HepG2 (cell line): ENCODE measurements around the gene LARP1. TPM values are rescaled to one million over a fixed set of nuclear protein-coding genes. Genes with fewer than 3 reads are reported as not detected.

ENCODE experiments used
- ASH2L ChIP-seq: fragments of 300-600, 200-600 bp; sonication (generic); IDR thresholded peaks from 2 replicates; pipeline ENCODE4 v1.7.0; 2017; ENCODE audit warnings: low read depth, mild to moderate bottlenecking, moderate library complexity, mixed read lengths, low read length; ENCODE audit not compliant: insufficient read length
- E2F2 ChIP-seq: sonication (generic); formaldehyde crosslinking; IDR thresholded peaks from 2 replicates; pipeline ENCODE4 v1.4.0; 2020; ENCODE audit warnings: missing genetic modification reagents, borderline replicate concordance
- FOXJ3 ChIP-seq: sonication (generic); formaldehyde crosslinking; IDR thresholded peaks from 2 replicates; pipeline ENCODE4 v1.4.0; 2020; ENCODE audit warnings: missing genetic modification reagents, mild to moderate bottlenecking, borderline replicate concordance
- FOXK2 ChIP-seq: fragments of 450-650 bp; IDR thresholded peaks from 2 replicates; pipeline ENCODE4 v1.6.1; 2016
- HNRNPH1 ChIP-seq: fragments of 200-400 bp; formaldehyde crosslinking; optimal IDR thresholded peaks from 2 replicates; pipeline ENCODE3; 2017; ENCODE audit warnings: mild to moderate bottlenecking, low read depth, low read length
- NR2C2 ChIP-seq: sonication (generic); formaldehyde crosslinking; IDR thresholded peaks from 2 replicates; pipeline ENCODE4 v1.4.0; 2020; ENCODE audit warnings: missing genetic modification reagents, mild to moderate bottlenecking, moderate library complexity, borderline replicate concordance
- PLSCR1 ChIP-seq: sonication (generic); formaldehyde crosslinking; IDR thresholded peaks from 2 replicates; pipeline ENCODE4 v1.5.0; 2020; ENCODE audit warnings: missing genetic modification reagents, mild to moderate bottlenecking, borderline replicate concordance
- SOX5 ChIP-seq: IDR thresholded peaks from 2 replicates; pipeline ENCODE4 v1.6.1; 2016; ENCODE audit warnings: borderline replicate concordance
- SOX6 ChIP-seq, 2 experiments: fragments of 450-650 bp in 1 of 2; sonication (generic) in 1 of 2; formaldehyde crosslinking in 1 of 2; IDR thresholded peaks; 2 replicates each; pipeline versions ENCODE4 v1.4.0 to v1.6.1; 2017 to 2020; ENCODE audit warnings: antibody characterized with exemption in 1 of 2, mild to moderate bottlenecking in 1 of 2, missing genetic modification reagents in 1 of 2
- SP5 ChIP-seq: IDR thresholded peaks from 2 replicates; pipeline ENCODE4 v1.6.1; 2016; ENCODE audit warnings: low read depth, borderline replicate concordance
- ZBTB33 ChIP-seq: sonication (generic); formaldehyde crosslinking; IDR thresholded peaks from 2 replicates; pipeline ENCODE4 v1.4.0; 2020; ENCODE audit warnings: missing genetic modification reagents
- ZBTB40 ChIP-seq, 2 experiments: fragments of 450-650 bp in 1 of 2; sonication (generic) in 1 of 2; formaldehyde crosslinking in 1 of 2; IDR thresholded peaks; 2 replicates each; pipeline versions ENCODE4 v1.6.1 to v1.8.0; 2016 to 2022; ENCODE audit warnings: antibody characterized with exemption in 1 of 2, mild to moderate bottlenecking in 1 of 2, missing genetic modification reagents in 1 of 2
- ZNF3 ChIP-seq: IDR thresholded peaks from 2 replicates; pipeline ENCODE4 v1.7.0; 2017; ENCODE audit warnings: inconsistent platforms
- ZNF589 ChIP-seq: sonication (generic); formaldehyde crosslinking; conservative IDR thresholded peaks from 2 replicates; pipeline ENCODE4 v1.8.0; 2022; ENCODE audit warnings: mild to moderate bottlenecking, moderate library complexity, missing genetic modification reagents
- ZNF879 ChIP-seq: sonication (generic); formaldehyde crosslinking; IDR thresholded peaks from 2 replicates; pipeline ENCODE4 v1.8.1; 2023; ENCODE audit warnings: missing genetic modification reagents
- polyA plus RNA-seq, 8 experiments: library from polyadenylated mRNA; depleted of rRNA in 3 of 8; stranded (reverse) in 7 of 8; unstranded in 1 of 8; fragments of >200 nt; fragmentation: Illumina TruSeq in 4 of 8; extraction: Trizol in 4 of 8; gene quantifications; 2 replicates each; pipeline versions ENCODE4 v1.2.1 to v1.2.3, GENCODE V29; 2011 to 2016; ENCODE audit warnings: low read depth in 4 of 8, missing spikeins in 1 of 8, mixed read lengths in 1 of 8; ENCODE audit not compliant: insufficient read depth in 1 of 8
- total RNA-seq, 5 experiments: library from RNA; depleted of rRNA; stranded (reverse); fragments of >200 nt; fragmentation: Illumina TruSeq; extraction: Trizol; gene quantifications; 2 replicates each; pipeline ENCODE4 v1.2.3, GENCODE V29; 2016; ENCODE audit warnings: low read depth in 1 of 5

The LARP1 gene
- total and polyA plus RNA-seq, 2 of the 13 experiments (the other 11 are each of a cell fraction or from before 2014, with no cell fraction given): 45.2 to 61.4 TPM

- TF ChIP-seq E2F2 (CRISPR knock-in tag): no peak
- no peak for TF ChIP-seq ZNF879 (CRISPR knock-in tag)
- no peak for TF ChIP-seq ASH2L
- TF ChIP-seq NR2C2: no peak
- no peak for TF ChIP-seq FOXK2
- no peak for TF ChIP-seq ZBTB40 (IDR thresholded peaks at IDR 0.05)
- TF ChIP-seq ZBTB40 (CRISPR knock-in tag; IDR thresholded peaks at IDR 0.05): no peak
- no peak for TF ChIP-seq PLSCR1 (CRISPR knock-in tag)
- TF ChIP-seq FOXJ3 (CRISPR knock-in tag): no peak
- TF ChIP-seq SOX6 (IDR thresholded peaks at IDR 0.05): no peak
- TF ChIP-seq SOX6 (CRISPR knock-in tag; IDR thresholded peaks at IDR 0.05): peak; percentile 44
- TF ChIP-seq SOX5 (CRISPR knock-in tag): peak; percentile 50; the same call in 1 of the 2 replicates
- TF ChIP-seq ZBTB33 (CRISPR knock-in tag): no peak
- no peak for TF ChIP-seq ZNF589 (CRISPR knock-in tag)
- peak; percentile 67; the same call in 1 of the 2 replicates for TF ChIP-seq SP5 (CRISPR knock-in tag)
- TF ChIP-seq HNRNPH1: no peak
- TF ChIP-seq ZNF3: no peak
Observed at GRCh38 chr5:154737667-154738320, 17.4 kb upstream of the LARP1 start (continued).
